ENCODE measurements around the gene CCNDBP1.
A peak's percentile ranks its signal among the peaks of the same experiment; 100 is the strongest.
"Not testable (repeated sequence)": the region's sequence is repeated elsewhere in the genome, so short reads cannot be mapped to it uniquely, and the experiment has no call there.

CCNDBP1 gene

DNA sequence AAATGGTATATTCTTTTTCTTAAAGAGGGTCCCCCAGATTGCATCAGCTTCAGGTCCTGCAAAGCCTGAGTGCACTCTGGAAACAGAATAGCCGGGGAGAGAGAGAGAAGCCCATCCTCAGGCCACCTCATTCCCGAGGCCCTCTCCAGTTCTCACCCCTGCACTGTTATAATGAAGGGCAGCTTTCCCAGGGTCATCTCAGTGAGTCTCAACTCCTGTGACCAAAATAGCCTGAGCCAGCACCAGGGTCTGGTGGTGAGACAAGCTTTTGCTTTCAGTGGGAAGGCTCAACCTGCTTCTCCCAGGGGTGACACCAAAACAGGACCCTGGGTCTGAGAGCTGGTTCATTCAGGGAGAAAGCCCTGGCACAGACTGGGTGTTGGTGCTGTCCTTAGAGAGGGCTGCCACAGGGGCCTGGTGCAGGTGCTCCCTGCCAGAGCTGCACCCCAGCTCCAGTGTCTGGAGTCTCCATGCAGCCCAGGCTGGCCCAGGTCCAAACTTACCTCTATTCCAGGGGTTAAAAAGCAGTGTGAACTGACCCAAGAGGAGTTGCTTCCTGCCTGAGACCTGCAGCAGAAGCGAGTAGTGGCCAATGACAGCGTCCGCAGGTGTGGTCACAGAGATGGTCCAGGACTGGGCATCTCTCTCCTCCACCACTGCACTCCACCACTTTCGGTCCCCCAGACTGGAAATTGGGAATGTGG is 29.5 kb downstream of the CCNDBP1 start:
- TF ChIP-seq JUND (IDR thresholded peaks at IDR 0.05; ENCODE audit: low read depth) = no peak
- in situ Hi-C loops (cut with HindIII; ENCODE audit: low pct_unique_long_range_greater_than_20kb, low sequenced_read_pairs) = no loop called here
- DNase-seq (ENCODE audit: low read depth in 1 of 2, low spot score in 1 of 2) = no peak

DNA sequence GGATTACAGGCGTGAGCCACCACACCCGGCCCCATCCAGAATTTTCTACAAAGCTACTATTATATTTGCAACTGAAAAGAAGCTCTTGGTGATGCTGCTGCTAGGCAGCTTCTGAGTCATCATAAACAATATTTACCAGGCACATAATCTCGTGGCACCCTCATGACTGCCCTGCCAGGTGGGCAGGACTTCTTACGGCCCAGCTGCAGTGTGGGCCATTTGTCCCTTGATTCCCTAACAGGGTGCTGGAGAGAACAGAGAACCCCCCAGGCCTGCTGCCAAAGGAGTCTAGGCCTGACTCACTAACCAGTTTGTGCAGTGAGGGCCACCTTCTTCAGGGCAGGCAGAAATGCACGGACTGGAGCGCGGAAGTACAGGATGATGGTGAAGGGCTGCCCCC is 30.8 kb downstream of the CCNDBP1 start:
- in situ Hi-C loops (cut with HindIII; ENCODE audit: low pct_unique_long_range_greater_than_20kb, low sequenced_read_pairs) = no loop called here
- DNase-seq (ENCODE audit: low read depth in 1 of 2, low spot score in 1 of 2) = peak in 1 of 2 experiments; percentile 5
- no peak for TF ChIP-seq JUND (IDR thresholded peaks at IDR 0.05; ENCODE audit: low read depth)

- no peak for TF ChIP-seq JUND (IDR thresholded peaks at IDR 0.05; ENCODE audit: low read depth)
- in situ Hi-C loops (cut with HindIII; ENCODE audit: low pct_unique_long_range_greater_than_20kb, low sequenced_read_pairs) = no loop called here
- peak in 1 of 2 experiments; percentile 50 for DNase-seq (ENCODE audit: low read depth in 1 of 2, low spot score in 1 of 2)
Measured at GRCh38 chr15:43218908-43219706, 33.9 kb downstream of the CCNDBP1 start.

DNA sequence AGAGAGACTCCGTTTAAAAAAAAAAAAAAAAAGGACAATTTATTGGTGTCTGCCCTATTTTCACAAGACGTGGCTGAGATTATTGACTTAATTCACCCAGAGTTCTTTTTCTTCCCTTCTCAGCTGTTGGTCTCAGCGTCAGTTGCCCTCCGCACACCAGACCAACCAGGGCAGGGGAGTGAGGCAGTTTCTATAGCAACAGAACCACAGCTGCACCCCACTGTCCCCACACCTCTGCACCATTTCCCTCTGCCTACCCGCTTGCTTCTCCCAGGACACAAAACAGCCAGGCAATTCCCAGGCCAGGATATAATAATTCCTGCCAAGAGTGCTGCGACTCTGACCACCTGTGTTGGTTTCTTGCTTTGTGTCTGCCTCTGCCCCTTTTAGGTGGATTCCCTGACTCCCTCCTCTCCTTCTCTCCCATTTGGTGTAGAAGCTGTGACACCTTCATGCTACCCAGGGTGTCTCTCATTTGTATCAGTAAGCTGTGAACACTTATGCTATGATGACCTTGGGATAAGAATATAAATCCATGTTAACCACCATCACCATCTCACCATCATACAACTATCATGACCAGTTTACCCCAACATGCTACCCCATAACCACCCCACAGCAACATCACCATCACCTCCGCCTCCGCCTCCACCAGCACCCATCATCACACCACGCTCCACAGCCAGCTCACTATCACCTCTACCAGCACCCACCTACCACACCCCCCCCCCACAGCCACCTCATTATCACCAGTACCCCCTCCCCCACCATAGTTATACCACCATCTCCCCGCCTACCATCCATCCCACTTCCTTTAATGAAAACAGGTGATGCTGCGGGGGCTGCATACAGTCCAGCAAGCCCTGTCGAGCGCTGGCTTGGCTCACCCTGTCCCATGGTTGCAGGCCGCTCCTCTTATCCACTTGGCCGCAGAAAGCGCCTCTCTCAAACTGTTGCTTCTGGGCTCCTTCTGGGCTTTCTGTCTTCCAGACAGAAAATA is 35.0 kb downstream of the CCNDBP1 start:
- no peak for TF ChIP-seq JUND (IDR thresholded peaks at IDR 0.05; ENCODE audit: low read depth)
- in situ Hi-C loops (cut with HindIII; ENCODE audit: low pct_unique_long_range_greater_than_20kb, low sequenced_read_pairs) = no loop called here
- DNase-seq (ENCODE audit: low read depth in 1 of 2, low spot score in 1 of 2) = no peak

DNA sequence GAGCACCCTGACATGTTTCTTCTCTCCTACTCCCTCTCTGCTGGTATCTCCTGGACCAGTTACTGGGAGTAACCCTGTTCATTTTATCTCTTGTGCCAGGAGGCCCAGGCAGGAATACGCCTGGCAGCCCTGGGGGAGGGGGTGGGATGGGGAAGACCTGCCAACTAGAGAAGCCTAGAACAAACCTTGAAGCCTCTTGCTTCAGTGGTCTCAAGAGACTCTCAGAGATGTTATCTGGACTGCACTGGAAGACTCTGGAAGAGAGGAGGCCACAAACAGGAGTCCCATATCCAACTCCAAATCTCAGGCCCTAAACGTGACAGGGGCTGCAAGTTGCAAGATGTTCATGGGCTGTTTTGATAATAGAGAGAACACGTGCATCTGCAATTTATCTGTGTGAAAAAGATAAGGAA is 35.8 kb downstream of the CCNDBP1 start, which contains the start of gene EPB42:
Gene EPB42, minus strand, starts transcription at position 28 of the 413 bp plus-strand sequence. CDS start 193 bp downstream, outside the sequence.
- in situ Hi-C loops (cut with HindIII; ENCODE audit: low pct_unique_long_range_greater_than_20kb, low sequenced_read_pairs) = no loop called here
- no peak for DNase-seq (ENCODE audit: low read depth in 1 of 2, low spot score in 1 of 2)
- TF ChIP-seq JUND (IDR thresholded peaks at IDR 0.05; ENCODE audit: low read depth) = no peak

- in situ Hi-C loops (cut with HindIII; ENCODE audit: low pct_unique_long_range_greater_than_20kb, low sequenced_read_pairs) = no loop called here
- no peak for DNase-seq (ENCODE audit: low read depth in 1 of 2, low spot score in 1 of 2)
- TF ChIP-seq JUND (IDR thresholded peaks at IDR 0.05; ENCODE audit: low read depth) = no peak
Measured at GRCh38 chr15:43221422-43221821, 36.2 kb downstream of the CCNDBP1 start.

DNA sequence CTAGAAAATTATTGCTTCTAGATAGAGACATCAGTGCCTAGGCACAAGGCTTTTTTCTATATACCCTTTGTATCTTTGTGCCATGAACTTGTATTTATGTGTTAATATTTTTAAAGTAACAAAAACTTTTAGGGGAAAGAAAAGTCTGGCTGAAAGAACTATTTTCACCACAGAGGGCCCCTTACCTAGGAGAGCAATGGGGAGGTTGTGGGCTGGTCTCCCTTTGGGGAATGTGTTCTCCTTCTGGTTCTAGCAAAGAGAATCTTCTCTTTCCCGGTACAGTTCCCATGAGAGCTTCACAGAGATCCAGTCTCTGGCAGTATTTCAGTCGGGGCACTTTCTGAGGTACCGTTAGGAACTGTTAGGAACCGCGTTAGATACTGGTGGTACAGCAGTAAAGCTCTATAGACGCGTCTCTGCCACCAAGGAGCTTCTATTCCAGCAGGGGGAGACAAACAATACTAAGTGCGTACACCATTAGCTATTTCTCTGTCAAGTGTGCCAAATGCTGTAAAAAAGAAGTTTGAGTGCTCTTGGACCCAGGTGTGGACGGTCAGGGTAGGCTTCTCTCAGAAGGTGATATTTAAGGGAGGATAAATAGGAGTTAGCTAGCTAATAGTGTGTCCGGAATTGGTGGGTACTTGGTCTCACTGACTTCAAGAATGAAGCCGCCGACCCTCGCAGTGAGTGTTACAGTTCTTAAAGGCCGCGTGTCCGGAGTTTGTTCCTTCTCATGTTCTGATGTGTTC is 40.2 kb downstream of the CCNDBP1 start:
- TF ChIP-seq JUND (IDR thresholded peaks at IDR 0.05; ENCODE audit: low read depth) = no peak
- in situ Hi-C loops (cut with HindIII; ENCODE audit: low pct_unique_long_range_greater_than_20kb, low sequenced_read_pairs) = no loop called here
- DNase-seq (ENCODE audit: low read depth in 1 of 2, low spot score in 1 of 2) = peak; percentile 75 to 79

GRCh38 chr15:43225950-43226255 is 40.7 kb downstream of the CCNDBP1 start:
- DNase-seq (ENCODE audit: low read depth in 1 of 2, low spot score in 1 of 2); in situ Hi-C loops (cut with HindIII; ENCODE audit: low pct_unique_long_range_greater_than_20kb, low sequenced_read_pairs): not testable (repeated sequence)

DNA sequence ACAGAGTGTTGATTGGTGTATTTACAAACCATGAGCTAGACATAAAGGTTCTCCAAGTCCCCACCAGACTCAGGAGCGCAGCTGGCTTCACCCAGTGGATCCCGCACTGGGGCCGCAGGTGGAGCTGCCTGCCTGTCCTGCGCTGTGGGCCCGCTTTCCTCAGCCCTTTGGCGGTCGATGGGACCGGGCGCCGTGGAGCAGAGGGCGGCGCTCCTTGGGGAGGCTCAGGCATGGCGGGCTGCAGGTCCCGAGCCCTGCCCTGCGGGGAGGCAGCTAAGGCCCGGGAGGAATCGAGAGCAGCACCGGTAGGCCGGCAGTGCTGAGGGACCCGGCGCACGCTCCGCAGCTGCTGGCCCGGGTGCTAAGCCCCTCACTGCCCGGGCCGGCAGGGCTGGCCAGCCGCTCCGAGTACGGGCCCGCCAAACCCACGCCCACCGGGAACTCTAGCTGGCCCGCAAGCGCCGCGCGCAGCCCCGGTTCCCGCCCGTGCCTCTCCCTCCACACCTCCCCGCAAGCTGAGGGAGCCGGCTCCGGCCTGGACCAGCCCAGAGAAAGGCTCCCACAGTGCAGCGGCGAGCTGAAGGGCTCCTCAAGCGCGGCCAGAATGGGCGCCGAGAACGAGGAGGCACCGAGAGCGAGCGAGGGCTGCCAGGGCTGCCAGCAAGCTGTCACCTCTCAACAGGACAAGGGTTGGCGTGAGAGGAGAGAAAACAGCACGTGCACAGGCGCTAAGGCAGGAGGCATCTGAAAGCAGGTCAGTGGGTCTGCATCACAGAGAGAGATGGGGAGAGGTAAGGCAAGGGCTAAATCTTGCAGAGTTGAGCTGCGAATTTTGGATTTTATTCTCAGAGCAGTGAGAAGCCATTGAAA is 41.5 kb downstream of the CCNDBP1 start:
- in situ Hi-C loops (cut with HindIII; ENCODE audit: low pct_unique_long_range_greater_than_20kb, low sequenced_read_pairs) = no loop called here
- no peak for DNase-seq (ENCODE audit: low read depth in 1 of 2, low spot score in 1 of 2)

GRCh38 chr15:43229977-43230376 is 44.8 kb downstream of the CCNDBP1 start:
- no peak for TF ChIP-seq JUND (IDR thresholded peaks at IDR 0.05; ENCODE audit: low read depth)
- in situ Hi-C loops (cut with HindIII; ENCODE audit: low pct_unique_long_range_greater_than_20kb, low sequenced_read_pairs) = no loop called here
- DNase-seq (ENCODE audit: low read depth in 1 of 2, low spot score in 1 of 2) = no peak

More for the DNA sequence above, 41.5 kb downstream of the CCNDBP1 start:
- TF ChIP-seq JUND (IDR thresholded peaks at IDR 0.05; ENCODE audit: low read depth) = no peak

DNA sequence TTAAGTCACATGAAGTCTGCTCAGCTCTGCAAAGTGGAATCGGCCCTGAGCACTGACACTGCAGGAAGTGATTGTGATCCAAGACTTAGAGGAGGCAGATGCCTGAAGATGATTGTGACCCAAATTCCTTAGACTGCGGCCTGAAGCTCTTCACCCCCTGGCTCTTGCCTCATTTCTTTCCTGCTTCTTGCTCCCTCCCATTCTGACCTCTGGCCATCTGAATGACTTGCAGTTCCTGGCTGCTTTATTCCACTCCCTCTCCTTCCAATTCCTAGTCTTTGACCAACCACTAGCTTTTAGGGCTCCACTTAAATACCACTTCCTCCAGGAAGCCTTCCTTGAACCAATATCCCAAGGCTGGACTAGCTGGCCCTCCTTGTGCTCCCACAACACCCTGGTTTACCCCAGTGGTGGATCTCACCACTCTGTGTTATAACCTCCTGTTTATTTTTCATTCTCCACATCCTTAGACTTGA is 45.5 kb downstream of the CCNDBP1 start:
- DNase-seq (ENCODE audit: low read depth in 1 of 2, low spot score in 1 of 2) = peak in 1 of 2 experiments; percentile 44
- in situ Hi-C loops (cut with HindIII; ENCODE audit: low pct_unique_long_range_greater_than_20kb, low sequenced_read_pairs) = no loop called here
- no peak for TF ChIP-seq JUND (IDR thresholded peaks at IDR 0.05; ENCODE audit: low read depth)
